OCI-LY7 (cell line): ENCODE measurements around the gene COL2A1. TPM values are rescaled to one million over a fixed set of nuclear protein-coding genes. Genes with fewer than 3 reads are reported as not detected.

Source experiments
- BruUV-seq: library from RNA; stranded (reverse); fragments of 400-500 nt; replicated peaks from 2 replicates; lab custom pipeline; 2021; lab: Mats Ljungman, UMichigan
- CTCF ChIA-PET: fragments of 300-600 bp; sonication (Branson Sonifier 250); formaldehyde crosslinking; loops from one replicate; lab custom pipeline; 2022; ENCODE audit warnings: antibody characterized with exemption; ENCODE audit not compliant: unreplicated experiment; lab: Charles Lee
- POLR2A ChIA-PET: fragments of 300-600 bp; sonication (Branson Sonifier 250); formaldehyde crosslinking; loops from one replicate; lab custom pipeline; 2022; ENCODE audit warnings: antibody characterized with exemption; lab: Charles Lee
- DNase-seq: peaks from one replicate; pipeline ENCODE4 v3.0.0-alpha.2; 2015; ENCODE audit warnings: low spot score
- H2AFZ ChIP-seq: fragments of 200-600 bp; sonication (generic), shearing (Covaris generic); 2 replicates; pipeline ENCODE4 v1.6.1; 2014; ENCODE audit warnings: mild to moderate bottlenecking, antibody characterized with exemption, low read length, moderate library complexity
- H3K27ac ChIP-seq: fragments of 200-600 bp; sonication (generic); 2 replicates; pipeline ENCODE4 v1.5.1; 2014; ENCODE audit warnings: mixed run types, low read depth, mild to moderate bottlenecking, moderate library complexity, low read length, inconsistent platforms; ENCODE audit not compliant: poor library complexity, severe bottlenecking
- H3K36me3 ChIP-seq: fragments of 200-600 bp; sonication (generic); 2 replicates; pipeline ENCODE4 v1.6.1; 2014; ENCODE audit warnings: mild to moderate bottlenecking, antibody characterized with exemption, low read length, moderate library complexity, mixed read lengths; ENCODE audit not compliant: insufficient read depth
- H3K4me1 ChIP-seq: fragments of 200-600 bp; sonication (generic); 2 replicates; pipeline ENCODE4 v1.5.1; 2014; ENCODE audit warnings: mild to moderate bottlenecking, low read length; ENCODE audit not compliant: insufficient read depth, poor library complexity, severe bottlenecking
- H3K4me2 ChIP-seq: fragments of 200-600 bp; sonication (generic); 2 replicates; pipeline ENCODE4 v1.6.1; 2014; ENCODE audit warnings: mild to moderate bottlenecking, low read length
- H3K4me3 ChIP-seq: fragments of 200-600 bp; sonication (generic); 2 replicates; pipeline ENCODE4 v1.5.1; 2014; ENCODE audit warnings: mild to moderate bottlenecking, low read depth, low read length; ENCODE audit not compliant: poor library complexity, severe bottlenecking
- H3K79me2 ChIP-seq: fragments of 200-600 bp; sonication (generic); 2 replicates; pipeline ENCODE4 v1.6.1; 2016; ENCODE audit warnings: low read depth, mild to moderate bottlenecking, low read length, moderate library complexity, mixed read lengths; ENCODE audit not compliant: insufficient read depth
- H3K9me2 ChIP-seq: fragments of 200-600 bp; sonication (generic); 2 replicates; pipeline ENCODE4 v1.6.1; 2016; ENCODE audit warnings: mild to moderate bottlenecking, low read length, mixed read lengths; ENCODE audit not compliant: insufficient read depth
- H3K9me3 ChIP-seq: fragments of 200-600 bp; sonication (generic); 2 replicates; pipeline ENCODE4 v1.6.1; 2014; ENCODE audit warnings: mild to moderate bottlenecking, mixed run types, low read length, mixed read lengths
- H4K20me1 ChIP-seq: fragments of 200-600 bp; sonication (generic); 2 replicates; pipeline ENCODE4 v1.6.1; 2014; ENCODE audit warnings: mild to moderate bottlenecking, antibody characterized with exemption, low read length, moderate library complexity, mixed read lengths; ENCODE audit not compliant: insufficient read depth
- CTCF ChIP-seq: fragments of 200-600 bp; sonication (generic); conservative IDR thresholded peaks from 2 replicates; pipeline ENCODE4 v1.5.1; 2014; ENCODE audit warnings: mild to moderate bottlenecking, antibody characterized with exemption, low read length, moderate library complexity, mixed read lengths
- EZH2phosphoT487 ChIP-seq: fragments of 200-600 bp; sonication (generic); IDR thresholded peaks from 2 replicates; pipeline ENCODE4 v1.6.1; 2018; ENCODE audit warnings: low read depth, borderline replicate concordance, mild to moderate bottlenecking, mixed run types, antibody characterized with exemption, low read length, moderate library complexity, mixed read lengths
- intact Hi-C: fragments of 100-400 bp; cut with micrococcal nuclease; formaldehyde crosslinking; loops from one replicate; pipeline ENCODE4 v1.10.0; 2022; ENCODE audit not compliant: unreplicated experiment
- total RNA-seq, 2 experiments: library from RNA; depleted of rRNA in 1 of 2; stranded (reverse); fragments of >200 nt in 1 of 2; shearing (Covaris generic) in 1 of 2; gene quantifications; 2 replicates each; pipeline ENCODE4 v1.2.3, GENCODE V29; 2014 to 2022

Gene COL2A1
- total RNA-seq, 2 experiments from 2014 or later: 0.08 TPM; not detected in 1

DNA sequence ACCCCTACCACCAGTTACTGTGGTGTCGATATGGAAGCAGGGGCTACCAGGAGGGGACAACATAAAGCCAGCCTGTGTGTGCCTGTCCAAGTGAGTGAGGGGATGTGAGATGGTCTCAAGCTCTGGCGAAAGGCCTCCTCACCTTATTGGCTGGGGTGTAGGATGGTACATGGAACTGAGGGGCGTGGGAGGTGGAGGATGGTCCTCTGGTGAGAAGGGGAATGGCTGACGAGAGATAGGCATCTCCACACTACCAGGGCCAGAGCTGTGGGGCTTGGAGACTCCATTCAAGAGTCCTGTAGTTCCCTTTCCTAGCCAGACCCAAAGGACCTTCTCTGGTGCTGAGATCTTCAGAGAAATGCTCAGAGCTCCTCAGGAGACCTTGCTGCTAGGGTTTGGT lies 32.5 kb upstream of the COL2A1 start:
- Histone ChIP-seq H3K4me3 (no peak overlapping the region), H3K79me2 (no peaks in the 10 kb centered on the region), H4K20me1 (no peaks in the 10 kb centered on the region), H2AFZ (no peak overlapping the region), H3K9me2 (no peaks in the 10 kb centered on the region), H3K27ac (no peak overlapping the region), H3K4me1 (peaks cover 4% of the 10 kb centered on the region), H3K9me3 (no peaks in the 10 kb centered on the region), H3K36me3 (peaks cover 3% of the 10 kb centered on the region), H3K4me2 (no peak overlapping the region)
- TF ChIP-seq EZH2phosphoT487 (no peak), CTCF (no peak)
- POLR2A ChIA-PET: no interaction called here
- DNase-seq: no peak
- BruUV-seq: no TSS peak
- CTCF ChIA-PET: no interaction called here
- intact Hi-C loops: no loop called here

- no peaks in the 10 kb centered on the region; the same call in 1 of the 2 replicates for H3K36me3 ChIP-seq
- intact Hi-C loops: no loop called here
- H3K4me2 ChIP-seq: no peak overlapping the region
- no peak overlapping the region for H3K27ac ChIP-seq
- no peaks in the 10 kb centered on the region for H3K9me2 ChIP-seq
- ChIA-PET CTCF (interaction anchor here (0.6 kb wide), 1 partner anchor 10 kb away, joined by 3 read pairs; no protein-coding TSS in a partner anchor), POLR2A (no interaction called here)
- H3K79me2 ChIP-seq: no peaks in the 10 kb centered on the region
- peaks cover 4% of the 10 kb centered on the region for H3K4me1 ChIP-seq
- H3K4me3 ChIP-seq: no peak overlapping the region
- H4K20me1 ChIP-seq: no peaks in the 10 kb centered on the region
- no TSS peak for BruUV-seq
- no peak overlapping the region for H2AFZ ChIP-seq
- H3K9me3 ChIP-seq: no peaks in the 10 kb centered on the region
- DNase-seq: no peak
- TF ChIP-seq EZH2phosphoT487 (no peak), CTCF (no peak)
Measured at GRCh38 chr12:48034835-48035805, 30.8 kb upstream of the COL2A1 start.

DNA sequence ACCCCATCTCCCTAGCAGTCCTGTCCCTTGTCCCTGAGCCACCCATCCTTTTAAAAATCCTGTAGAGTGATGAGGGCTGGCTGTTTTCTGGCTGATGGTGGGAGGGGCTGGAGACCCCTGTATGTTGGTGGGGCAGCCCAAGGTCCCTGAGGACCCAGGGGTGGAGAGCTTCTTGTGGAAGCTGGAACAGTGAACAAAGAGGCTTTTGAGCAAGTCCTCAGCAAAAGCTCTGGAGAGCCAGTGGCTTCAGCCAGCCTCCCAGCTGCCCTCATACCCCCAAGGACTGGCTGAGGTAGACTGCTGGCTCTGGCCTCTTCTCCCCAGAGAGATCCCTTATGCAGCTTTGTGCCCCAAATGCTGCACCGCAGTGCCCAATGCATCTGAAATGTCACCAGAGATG lies 29.2 kb upstream of the COL2A1 start:
- no peak overlapping the region for H3K27ac ChIP-seq
- H3K9me3 ChIP-seq: no peaks in the 10 kb centered on the region
- intact Hi-C loops: no loop called here
- no peaks in the 10 kb centered on the region for H3K9me2 ChIP-seq
- no TSS peak for BruUV-seq
- TF ChIP-seq EZH2phosphoT487 (no peak), CTCF (no peak)
- ChIA-PET POLR2A (no interaction called here), CTCF (no interaction called here)
- no peak for DNase-seq
- no peak overlapping the region for H3K4me3 ChIP-seq
- H2AFZ ChIP-seq: no peak overlapping the region
- no peaks in the 10 kb centered on the region for H4K20me1 ChIP-seq
- H3K79me2 ChIP-seq: no peaks in the 10 kb centered on the region
- H3K36me3 ChIP-seq: no peaks in the 10 kb centered on the region
- H3K4me1 ChIP-seq: no peaks in the 10 kb centered on the region
- no peak overlapping the region for H3K4me2 ChIP-seq
